Gastrocnemius medialis (tissue), 4 donors: ENCODE results near the gene SOX11.

Experiments
- POLR2A ChIP-seq, 2 donors: fragments of 450-650 bp; IDR thresholded peaks; one replicate each; pipeline ENCODE4 v1.6.1; 2017; ENCODE audit warnings: antibody characterized with exemption in 2 of 2, mild to moderate bottlenecking in 2 of 2, moderate library complexity in 2 of 2
- TF ChIP-seq, protein P1 (sequence below), 5 experiments: fragments of 450-650 bp in 3 of 5; fragments of 200-600 bp in 2 of 5; sonication (generic) in 2 of 5; IDR thresholded peaks in 4 of 5; conservative IDR thresholded peaks in 1 of 5; 1 replicate in 4 of 5; 2 replicates in 1 of 5; pipeline ENCODE4 v1.5.1; 2016 to 2019; ENCODE audit warnings: antibody characterized with exemption in 5 of 5, mild to moderate bottlenecking in 3 of 5, moderate library complexity in 3 of 5

DNA sequence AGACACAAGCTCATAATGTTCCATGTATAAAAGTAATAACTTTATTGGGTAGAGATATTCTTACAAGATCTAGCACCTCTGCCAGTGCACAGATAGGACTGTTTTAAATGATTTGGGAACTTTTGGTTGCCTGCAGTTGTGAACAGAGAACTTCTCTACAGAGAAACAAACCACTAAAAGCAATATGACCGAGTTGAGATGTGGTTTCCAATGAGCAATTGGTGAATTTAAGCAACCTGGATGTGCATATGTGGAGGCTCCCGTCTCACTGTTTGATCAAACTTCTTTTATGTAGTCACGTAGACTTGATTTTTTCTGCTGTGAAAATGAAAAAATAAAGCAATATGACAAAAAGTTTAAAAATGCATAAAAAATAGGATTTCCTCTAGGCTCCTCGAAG, 7.8 kb downstream of the SOX11 start:
- TF ChIP-seq, protein P1, sequence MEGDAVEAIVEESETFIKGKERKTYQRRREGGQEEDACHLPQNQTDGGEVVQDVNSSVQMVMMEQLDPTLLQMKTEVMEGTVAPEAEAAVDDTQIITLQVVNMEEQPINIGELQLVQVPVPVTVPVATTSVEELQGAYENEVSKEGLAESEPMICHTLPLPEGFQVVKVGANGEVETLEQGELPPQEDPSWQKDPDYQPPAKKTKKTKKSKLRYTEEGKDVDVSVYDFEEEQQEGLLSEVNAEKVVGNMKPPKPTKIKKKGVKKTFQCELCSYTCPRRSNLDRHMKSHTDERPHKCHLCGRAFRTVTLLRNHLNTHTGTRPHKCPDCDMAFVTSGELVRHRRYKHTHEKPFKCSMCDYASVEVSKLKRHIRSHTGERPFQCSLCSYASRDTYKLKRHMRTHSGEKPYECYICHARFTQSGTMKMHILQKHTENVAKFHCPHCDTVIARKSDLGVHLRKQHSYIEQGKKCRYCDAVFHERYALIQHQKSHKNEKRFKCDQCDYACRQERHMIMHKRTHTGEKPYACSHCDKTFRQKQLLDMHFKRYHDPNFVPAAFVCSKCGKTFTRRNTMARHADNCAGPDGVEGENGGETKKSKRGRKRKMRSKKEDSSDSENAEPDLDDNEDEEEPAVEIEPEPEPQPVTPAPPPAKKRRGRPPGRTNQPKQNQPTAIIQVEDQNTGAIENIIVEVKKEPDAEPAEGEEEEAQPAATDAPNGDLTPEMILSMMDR (IDR thresholded peaks at IDR 0.05 in 4 of 5, conservative IDR thresholded peaks at IDR 0.05 in 1 of 5), result no peak
- TF ChIP-seq POLR2A (IDR thresholded peaks at IDR 0.05), result no peak
